GM06990 (cell line): ENCODE results near the gene ABCC3.
"Not testable (repeated sequence)": the region's sequence is repeated elsewhere in the genome, so short reads cannot be mapped to it uniquely, and the experiment has no call there.

ENCODE experiments used
- DNase-seq: peaks from one replicate; pipeline ENCODE4 v3.0.0-alpha.2; 2011; ENCODE audit not compliant: insufficient read length; ENCODE audit errors: extremely low read depth
- H3K27me3 ChIP-seq: replicated peaks from 2 replicates; pipeline ENCODE4 v1.6.0; 2011; ENCODE audit warnings: low read length; ENCODE audit not compliant: control insufficient read depth, insufficient read depth
- H3K36me3 ChIP-seq: 2 replicates; pipeline ENCODE4 v1.5.1; 2011; ENCODE audit warnings: low read length; ENCODE audit not compliant: control insufficient read depth, insufficient read depth
- H3K4me3 ChIP-seq: replicated peaks from 2 replicates; pipeline ENCODE4 v1.5.1; 2011; ENCODE audit warnings: low read depth, mild to moderate bottlenecking, control low read depth, low read length
- CTCF ChIP-seq: IDR thresholded peaks from 2 replicates; pipeline ENCODE4 v1.5.1; 2011; ENCODE audit warnings: low read length, control low read depth, mild to moderate bottlenecking, inconsistent platforms; ENCODE audit not compliant: insufficient read depth, poor library complexity, severe bottlenecking

The ABCC3 gene

GRCh38 chr17:50699410-50699809 is 64.7 kb downstream of the ABCC3 start:
- H3K4me3 ChIP-seq, result no peak overlapping the region
- TF ChIP-seq CTCF, result no peak
- peaks cover 22% of the 10 kb centered on the region for H3K36me3 ChIP-seq
- no peaks in the 10 kb centered on the region for H3K27me3 ChIP-seq
- DNase-seq, result no peak

- Histone ChIP-seq H3K27me3 (no peaks in the 10 kb centered on the region), H3K36me3 (peaks cover 8% of the 10 kb centered on the region), H3K4me3 (no peak overlapping the region)
- TF ChIP-seq CTCF, result no peak
- DNase-seq, result no peak
Observed at GRCh38 chr17:50703162-50703561, 68.5 kb downstream of the ABCC3 start.

GRCh38 chr17:50707289-50708049 is 72.8 kb downstream of the ABCC3 start, which contains the start of gene ANKRD40:
Gene ANKRD40, minus strand, starts transcription at chr17:50707914. Its CDS starts 260 bp downstream, at chr17:50707654.
- peaks cover 2% of the 10 kb centered on the region for H3K36me3 ChIP-seq
- H3K4me3 ChIP-seq, result peak within 1 kb of the TSS; percentile 88
- no peaks in the 10 kb centered on the region for H3K27me3 ChIP-seq
- DNase-seq, result peak; percentile 94
- TF ChIP-seq CTCF, result no peak

GRCh38 chr17:50708050-50709000 is 73.6 kb downstream of the ABCC3 start:
- Histone ChIP-seq H3K36me3 (peaks cover 2% of the 10 kb centered on the region), H3K4me3 (peak overlapping the region; percentile 88), H3K27me3 (no peaks in the 10 kb centered on the region)
- no peak for DNase-seq
- no peak for TF ChIP-seq CTCF

GRCh38 chr17:50709053-50709452 is 74.4 kb downstream of the ABCC3 start:
- not testable (repeated sequence) for DNase-seq, H3K36me3 ChIP-seq, H3K27me3 ChIP-seq
- H3K4me3 ChIP-seq, result peak overlapping the region; percentile 88

- no peak overlapping the region for H3K4me3 ChIP-seq
- no peaks in the 10 kb centered on the region for H3K36me3 ChIP-seq
- TF ChIP-seq CTCF, result no peak
- H3K27me3 ChIP-seq, result no peaks in the 10 kb centered on the region
- no peak for DNase-seq
Observed at GRCh38 chr17:50710025-50710424, 75.3 kb downstream of the ABCC3 start.
